Liver (tissue), 9 donors: ENCODE measurements around the gene SCYGR4. TPM values are rescaled to one million over a fixed set of nuclear protein-coding genes. Genes with fewer than 3 reads are reported as not detected.

Experiments
- DNase-seq: peaks from one replicate; pipeline ENCODE4 v3.0.0-alpha.2; 2017; ENCODE audit warnings: low spot score
- H3K27ac ChIP-seq, 2 donors: one replicate each; pipeline ENCODE4 v1.7.0; 2013; ENCODE audit warnings: inconsistent platforms in 2 of 2, low read length in 2 of 2, control low read depth in 1 of 2, low read depth in 1 of 2, mild to moderate bottlenecking in 1 of 2
- H3K27me3 ChIP-seq, 4 donors: one replicate each; pipeline versions ENCODE4 v1.6.1 to v1.7.0; 2013; ENCODE audit warnings: low read length in 3 of 4, inconsistent platforms in 1 of 4, mild to moderate bottlenecking in 1 of 4, moderate library complexity in 1 of 4; ENCODE audit not compliant: control insufficient read depth in 4 of 4, insufficient read depth in 4 of 4
- H3K36me3 ChIP-seq, 4 donors: one replicate each; pipeline versions ENCODE4 v1.6.1 to v1.7.0; 2013; ENCODE audit warnings: low read length in 3 of 4, mild to moderate bottlenecking in 3 of 4, low read depth in 1 of 4, moderate library complexity in 1 of 4; ENCODE audit not compliant: control insufficient read depth in 4 of 4, insufficient read depth in 3 of 4
- H3K4me1 ChIP-seq, 4 donors: one replicate each; pipeline versions ENCODE4 v1.6.1 to v1.7.0; 2013; ENCODE audit warnings: low read length in 3 of 4, mild to moderate bottlenecking in 3 of 4, moderate library complexity in 1 of 4; ENCODE audit not compliant: control insufficient read depth in 4 of 4, insufficient read depth in 4 of 4
- H3K4me3 ChIP-seq, 3 donors: one replicate each; pipeline versions ENCODE4 v1.6.1 to v1.7.0; 2013; ENCODE audit warnings: low read length in 3 of 3, control low read depth in 1 of 3, low read depth in 1 of 3, mild to moderate bottlenecking in 1 of 3
- H3K9ac ChIP-seq, 2 donors: one replicate each; pipeline ENCODE4 v1.7.0; 2013; ENCODE audit warnings: low read length in 2 of 2, mild to moderate bottlenecking in 2 of 2, moderate library complexity in 2 of 2, control low read depth in 1 of 2, low read depth in 1 of 2
- H3K9me3 ChIP-seq, 4 donors: one replicate each; pipeline versions ENCODE4 v1.6.1 to v1.7.0; 2013; ENCODE audit warnings: low read length in 3 of 4; ENCODE audit not compliant: control insufficient read depth in 4 of 4
- ATF3 ChIP-seq: IDR thresholded peaks from 2 replicates; pipeline ENCODE4 v1.6.1; 2016; ENCODE audit warnings: antibody characterized with exemption
- EGR1 ChIP-seq, 2 donors: IDR thresholded peaks; 2 replicates each; pipeline ENCODE4 v1.6.1; 2016 to 2018; ENCODE audit warnings: antibody characterized with exemption in 2 of 2, low read depth in 2 of 2
- FOXA1 ChIP-seq: IDR thresholded peaks from 2 replicates; pipeline ENCODE4 v1.6.1; 2016; ENCODE audit warnings: antibody characterized with exemption
- FOXA2 ChIP-seq: IDR thresholded peaks from 2 replicates; pipeline ENCODE4 v1.6.1; 2016; ENCODE audit warnings: antibody characterized with exemption
- HNF4A ChIP-seq, 2 donors: conservative IDR thresholded peaks; 2 replicates each; pipeline ENCODE4 v1.6.1; 2016; ENCODE audit warnings: antibody characterized with exemption in 2 of 2, mild to moderate bottlenecking in 2 of 2
- HNF4G ChIP-seq: IDR thresholded peaks from 2 replicates; pipeline ENCODE4 v1.6.1; 2016; ENCODE audit warnings: antibody characterized with exemption
- JUND ChIP-seq, 2 donors: IDR thresholded peaks; 2 replicates each; pipeline ENCODE4 v1.6.1; 2016; ENCODE audit warnings: antibody characterized with exemption in 2 of 2
- MAX ChIP-seq: IDR thresholded peaks from 2 replicates; pipeline ENCODE4 v1.6.1; 2016; ENCODE audit warnings: antibody characterized with exemption
- NR2F2 ChIP-seq: IDR thresholded peaks from 2 replicates; pipeline ENCODE4 v1.6.1; 2016; ENCODE audit warnings: antibody characterized with exemption
- RAD21 ChIP-seq, 2 donors: IDR thresholded peaks; 2 replicates each; pipeline ENCODE4 v1.6.1; 2016; ENCODE audit warnings: antibody characterized with exemption in 2 of 2, mild to moderate bottlenecking in 2 of 2
- RXRA ChIP-seq, 2 donors: IDR thresholded peaks; 2 replicates each; pipeline ENCODE4 v1.6.1; 2017 to 2018; ENCODE audit warnings: antibody characterized with exemption in 2 of 2, mild to moderate bottlenecking in 1 of 2
- SP1 ChIP-seq: IDR thresholded peaks from 2 replicates; pipeline ENCODE4 v1.6.1; 2018; ENCODE audit warnings: antibody characterized with exemption, mild to moderate bottlenecking
- TAF1 ChIP-seq: conservative IDR thresholded peaks from 2 replicates; pipeline ENCODE4 v1.6.1; 2016; ENCODE audit warnings: antibody characterized with exemption, mild to moderate bottlenecking
- YY1 ChIP-seq: IDR thresholded peaks from 2 replicates; pipeline ENCODE4 v1.6.1; 2016; ENCODE audit warnings: antibody characterized with exemption, mild to moderate bottlenecking
- WGBS: extraction: QIAGEN DNeasy Blood & Tissue Kit; methylation state at CpG from one replicate; pipeline ENCODE4 v1.1.7; 2013; 5-methylcytosine and 5-hydroxymethylcytosine counted together
- polyA plus RNA-seq, 2 donors: library from polyadenylated mRNA; stranded (reverse) in 1 of 2; unstranded in 1 of 2; fragments of 200-250 nt in 1 of 2; fragments of >200 nt in 1 of 2; fragmentation: Nextera tagmentation in 1 of 2; extraction: Ambion mirVana in 1 of 2; gene quantifications; one replicate each; pipeline versions ENCODE4 v1.2.1 to v1.2.3, GENCODE V29; 2013 to 2015
- total RNA-seq, 2 donors: library from RNA; depleted of rRNA; stranded (reverse); fragments of >200 nt; gene quantifications; one replicate each; pipeline ENCODE4 v1.2.3, GENCODE V29; 2014
- TF ChIP-seq, protein P1 (sequence below): IDR thresholded peaks from 2 replicates; pipeline ENCODE4 v1.6.1; 2016; ENCODE audit warnings: antibody characterized with exemption
- TF ChIP-seq, protein P2 (sequence below): IDR thresholded peaks from 2 replicates; pipeline ENCODE4 v1.6.1; 2016; ENCODE audit warnings: antibody characterized with exemption, mild to moderate bottlenecking
- donor health status: healthy.
- donor health status: healthy.
- donor health status: healthy.
- donor health status: healthy.
- donor health status: healthy.

Gene SCYGR4
- total and polyA plus RNA-seq, 4 donors, result not detected

GRCh38 chr2:227630322-227630721 lies 13.0 kb downstream of the SCYGR4 start:
- no peaks in the 10 kb centered on the region for H3K4me1 ChIP-seq

DNA sequence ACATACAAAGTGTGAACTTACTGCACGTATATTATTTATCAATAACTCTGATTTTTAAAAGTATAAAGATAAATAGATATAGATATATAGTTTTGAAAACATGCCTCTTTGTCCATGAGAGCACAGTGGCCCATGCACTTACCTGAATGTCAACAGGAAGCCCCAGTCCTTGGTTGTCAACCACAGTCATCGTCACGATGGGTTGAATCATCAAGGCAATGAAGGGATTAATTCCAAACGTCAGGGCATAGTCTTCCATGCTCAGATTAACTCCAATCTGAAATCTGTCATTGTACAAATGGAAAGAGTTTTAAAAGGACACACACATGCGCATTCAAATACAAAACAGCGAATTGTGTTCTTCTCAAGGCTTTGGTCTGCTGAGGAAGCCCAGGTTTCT lies 15.5 kb downstream of the SCYGR4 start:
- Histone ChIP-seq H3K4me3 (no peak overlapping the region), H3K27ac (no peak overlapping the region), H3K9me3 (no peaks in the 10 kb centered on the region), H3K4me1 (no peaks in the 10 kb centered on the region), H3K36me3 (no peaks in the 10 kb centered on the region), H3K9ac (no peak overlapping the region), H3K27me3 (no peaks in the 10 kb centered on the region)
- 87% methylated on average over 6 of the region's 6 CpGs for WGBS
- no peak for DNase-seq
- TF ChIP-seq EGR1 (IDR thresholded peaks at IDR 0.05; ENCODE audit: low read depth in 2 of 2) (no peak), HNF4G (no peak), YY1 (no peak), RXRA (IDR thresholded peaks at IDR 0.05) (no peak), FOXA1 (no peak), HNF4A (conservative IDR thresholded peaks at IDR 0.05) (no peak), RAD21 (IDR thresholded peaks at IDR 0.05) (no peak), SP1 (no peak), TAF1 (no peak), NR2F2 (no peak), FOXA2 (no peak), MAX (no peak), ATF3 (no peak), JUND (IDR thresholded peaks at IDR 0.05) (no peak)
- TF ChIP-seq, protein P1, sequence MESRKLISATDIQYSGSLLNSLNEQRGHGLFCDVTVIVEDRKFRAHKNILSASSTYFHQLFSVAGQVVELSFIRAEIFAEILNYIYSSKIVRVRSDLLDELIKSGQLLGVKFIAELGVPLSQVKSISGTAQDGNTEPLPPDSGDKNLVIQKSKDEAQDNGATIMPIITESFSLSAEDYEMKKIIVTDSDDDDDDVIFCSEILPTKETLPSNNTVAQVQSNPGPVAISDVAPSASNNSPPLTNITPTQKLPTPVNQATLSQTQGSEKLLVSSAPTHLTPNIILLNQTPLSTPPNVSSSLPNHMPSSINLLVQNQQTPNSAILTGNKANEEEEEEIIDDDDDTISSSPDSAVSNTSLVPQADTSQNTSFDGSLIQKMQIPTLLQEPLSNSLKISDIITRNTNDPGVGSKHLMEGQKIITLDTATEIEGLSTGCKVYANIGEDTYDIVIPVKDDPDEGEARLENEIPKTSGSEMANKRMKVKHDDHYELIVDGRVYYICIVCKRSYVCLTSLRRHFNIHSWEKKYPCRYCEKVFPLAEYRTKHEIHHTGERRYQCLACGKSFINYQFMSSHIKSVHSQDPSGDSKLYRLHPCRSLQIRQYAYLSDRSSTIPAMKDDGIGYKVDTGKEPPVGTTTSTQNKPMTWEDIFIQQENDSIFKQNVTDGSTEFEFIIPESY, result no peak
- TF ChIP-seq, protein P2, sequence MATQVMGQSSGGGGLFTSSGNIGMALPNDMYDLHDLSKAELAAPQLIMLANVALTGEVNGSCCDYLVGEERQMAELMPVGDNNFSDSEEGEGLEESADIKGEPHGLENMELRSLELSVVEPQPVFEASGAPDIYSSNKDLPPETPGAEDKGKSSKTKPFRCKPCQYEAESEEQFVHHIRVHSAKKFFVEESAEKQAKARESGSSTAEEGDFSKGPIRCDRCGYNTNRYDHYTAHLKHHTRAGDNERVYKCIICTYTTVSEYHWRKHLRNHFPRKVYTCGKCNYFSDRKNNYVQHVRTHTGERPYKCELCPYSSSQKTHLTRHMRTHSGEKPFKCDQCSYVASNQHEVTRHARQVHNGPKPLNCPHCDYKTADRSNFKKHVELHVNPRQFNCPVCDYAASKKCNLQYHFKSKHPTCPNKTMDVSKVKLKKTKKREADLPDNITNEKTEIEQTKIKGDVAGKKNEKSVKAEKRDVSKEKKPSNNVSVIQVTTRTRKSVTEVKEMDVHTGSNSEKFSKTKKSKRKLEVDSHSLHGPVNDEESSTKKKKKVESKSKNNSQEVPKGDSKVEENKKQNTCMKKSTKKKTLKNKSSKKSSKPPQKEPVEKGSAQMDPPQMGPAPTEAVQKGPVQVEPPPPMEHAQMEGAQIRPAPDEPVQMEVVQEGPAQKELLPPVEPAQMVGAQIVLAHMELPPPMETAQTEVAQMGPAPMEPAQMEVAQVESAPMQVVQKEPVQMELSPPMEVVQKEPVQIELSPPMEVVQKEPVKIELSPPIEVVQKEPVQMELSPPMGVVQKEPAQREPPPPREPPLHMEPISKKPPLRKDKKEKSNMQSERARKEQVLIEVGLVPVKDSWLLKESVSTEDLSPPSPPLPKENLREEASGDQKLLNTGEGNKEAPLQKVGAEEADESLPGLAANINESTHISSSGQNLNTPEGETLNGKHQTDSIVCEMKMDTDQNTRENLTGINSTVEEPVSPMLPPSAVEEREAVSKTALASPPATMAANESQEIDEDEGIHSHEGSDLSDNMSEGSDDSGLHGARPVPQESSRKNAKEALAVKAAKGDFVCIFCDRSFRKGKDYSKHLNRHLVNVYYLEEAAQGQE, result no peak

More at GRCh38 chr2:227630322-227630721, 13.0 kb downstream of the SCYGR4 start:
- Histone ChIP-seq H3K9me3 (no peaks in the 10 kb centered on the region), H3K36me3 (no peaks in the 10 kb centered on the region), H3K27ac (no peak overlapping the region), H3K9ac (no peak overlapping the region), H3K27me3 (no peaks in the 10 kb centered on the region), H3K4me3 (no peak overlapping the region)
- DNase-seq, result no peak
- WGBS, result 90% methylated on average over 3 of the region's 3 CpGs
- TF ChIP-seq, protein P1, result no peak
- TF ChIP-seq SP1 (no peak), JUND (IDR thresholded peaks at IDR 0.05) (no peak)
